Nephron (organoid): ENCODE measurements around the gene EVI2A.
"Not testable (repeated sequence)": the region's sequence is repeated elsewhere in the genome, so short reads cannot be mapped to it uniquely, and the experiment has no call there.

ENCODE experiments used
- H3K27ac Mint-ChIP-seq, 3 experiments: 2 replicates each; pipeline ENCODE4 v1.8.0; 2020; ENCODE audit warnings: mixed read lengths in 3 of 3, mild to moderate bottlenecking in 2 of 3, moderate library complexity in 1 of 3
- H3K27me3 Mint-ChIP-seq: 2 replicates; pipeline ENCODE4 v1.8.0; 2021; ENCODE audit warnings: low read depth, mild to moderate bottlenecking, moderate library complexity, mixed read lengths
- H3K36me3 Mint-ChIP-seq: 2 replicates; pipeline ENCODE4 v1.8.0; 2020; ENCODE audit warnings: low read depth, mixed read lengths
- H3K4me1 Mint-ChIP-seq: 2 replicates; pipeline ENCODE4 v1.8.0; 2020; ENCODE audit warnings: mixed read lengths
- H3K4me3 Mint-ChIP-seq, 3 experiments: 2 replicates each; pipeline ENCODE4 v1.8.0; 2020; ENCODE audit warnings: mild to moderate bottlenecking in 3 of 3, mixed read lengths in 3 of 3, moderate library complexity in 2 of 3
- H3K9me3 Mint-ChIP-seq: 2 replicates; pipeline ENCODE4 v1.8.0; 2020; ENCODE audit warnings: mixed read lengths
- CTCF ChIP-seq, 3 experiments: fragments of 200-600 bp; sonication (generic); IDR thresholded peaks; one replicate each; pipeline ENCODE4 v1.5.0; 2021; ENCODE audit warnings: antibody characterized with exemption in 3 of 3; ENCODE audit not compliant: unreplicated experiment in 3 of 3

EVI2A gene

GRCh38 chr17:31318851-31319661, 2.4 kb downstream of the EVI2A start:
- peaks cover 4% of the 10 kb centered on the region for H3K4me1 Mint-ChIP-seq
- peaks cover 4% of the 10 kb centered on the region for H3K36me3 Mint-ChIP-seq
- H3K4me3 Mint-ChIP-seq = no peak overlapping the region
- H3K27ac Mint-ChIP-seq = no peak overlapping the region
- TF ChIP-seq CTCF (IDR thresholded peaks at IDR 0.05; ENCODE audit: unreplicated experiment in 3 of 3) = no peak
- no peaks in the 10 kb centered on the region for H3K9me3 Mint-ChIP-seq
- no peaks in the 10 kb centered on the region for H3K27me3 Mint-ChIP-seq

GRCh38 chr17:31318298-31318801, 3.1 kb downstream of the EVI2A start:
- Mint-ChIP-seq H3K4me3 (no peak overlapping the region), H3K9me3 (no peaks in the 10 kb centered on the region), H3K36me3 (peaks cover 4% of the 10 kb centered on the region), H3K27me3 (no peaks in the 10 kb centered on the region), H3K27ac (peak overlapping the region in 1 of 3 experiments; percentile 9), H3K4me1 (peaks cover 4% of the 10 kb centered on the region)
- no peak for TF ChIP-seq CTCF (IDR thresholded peaks at IDR 0.05; ENCODE audit: unreplicated experiment in 3 of 3)

DNA sequence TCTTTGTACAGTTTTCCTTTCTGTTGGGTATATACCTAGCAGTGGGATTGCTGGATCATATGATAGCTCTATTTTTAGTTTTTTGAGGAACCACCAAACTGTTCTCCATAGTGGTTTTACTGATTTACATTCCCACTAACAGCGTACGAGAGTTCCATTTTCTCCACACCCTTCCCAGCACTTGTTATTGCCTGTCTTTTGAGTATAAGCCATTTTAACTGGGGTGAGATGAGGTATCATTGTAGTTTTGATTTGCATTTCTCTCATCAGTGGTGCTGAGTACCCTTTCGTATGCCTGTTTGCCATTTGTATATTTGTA, 6.7 kb downstream of the EVI2A start:
- H3K36me3 Mint-ChIP-seq = peaks cover 12% of the 10 kb centered on the region
- no peaks in the 10 kb centered on the region for H3K27me3 Mint-ChIP-seq
- H3K27ac Mint-ChIP-seq = no peak overlapping the region
- peaks cover 4% of the 10 kb centered on the region for H3K4me1 Mint-ChIP-seq
- H3K4me3 Mint-ChIP-seq = no peak overlapping the region
- TF ChIP-seq CTCF (IDR thresholded peaks at IDR 0.05; ENCODE audit: unreplicated experiment in 3 of 3) = no peak
- no peaks in the 10 kb centered on the region for H3K9me3 Mint-ChIP-seq

- no peak within 1 kb of the TSS for H3K27ac Mint-ChIP-seq
- no peak for TF ChIP-seq CTCF (IDR thresholded peaks at IDR 0.05; ENCODE audit: unreplicated experiment in 3 of 3)
- H3K9me3 Mint-ChIP-seq = no peaks in the 10 kb centered on the region
- H3K36me3 Mint-ChIP-seq = peaks cover 12% of the 10 kb centered on the region
- no peak within 1 kb of the TSS for H3K4me3 Mint-ChIP-seq
- no peaks in the 10 kb centered on the region for H3K27me3 Mint-ChIP-seq
- peaks cover 4% of the 10 kb centered on the region for H3K4me1 Mint-ChIP-seq
These were observed 7.2 kb downstream of the EVI2A start, which contains the start of gene EVI2B for GRCh38 chr17:31313982-31314781. TSS of gene EVI2B (minus strand) at chr17:31314054. CDS start at chr17:31305609, 8,445 bp downstream.

DNA sequence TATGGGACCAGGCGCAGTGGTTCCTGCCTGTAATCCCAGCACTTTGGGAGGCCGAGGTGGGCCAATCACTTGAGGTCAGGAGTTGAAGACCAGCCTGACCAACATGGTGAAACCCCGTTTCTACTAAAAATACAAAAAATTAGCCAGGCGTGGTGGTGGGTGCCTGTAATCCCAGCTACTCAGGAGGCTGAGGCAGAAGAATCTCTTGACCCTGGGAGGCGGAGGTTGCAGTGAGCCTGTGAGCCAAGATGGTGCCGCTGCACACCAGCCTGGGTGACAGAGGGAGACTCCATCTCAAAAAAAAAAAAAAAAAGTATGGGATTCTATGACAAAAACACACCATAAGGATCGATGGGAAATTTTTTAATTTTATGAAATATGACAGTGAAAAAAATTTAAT, 9.2 kb downstream of the EVI2A start:
- H3K27ac Mint-ChIP-seq, H3K9me3 Mint-ChIP-seq, H3K4me3 Mint-ChIP-seq, H3K27me3 Mint-ChIP-seq, H3K4me1 Mint-ChIP-seq: not testable (repeated sequence)
- peaks cover 16% of the 10 kb centered on the region for H3K36me3 Mint-ChIP-seq

DNA sequence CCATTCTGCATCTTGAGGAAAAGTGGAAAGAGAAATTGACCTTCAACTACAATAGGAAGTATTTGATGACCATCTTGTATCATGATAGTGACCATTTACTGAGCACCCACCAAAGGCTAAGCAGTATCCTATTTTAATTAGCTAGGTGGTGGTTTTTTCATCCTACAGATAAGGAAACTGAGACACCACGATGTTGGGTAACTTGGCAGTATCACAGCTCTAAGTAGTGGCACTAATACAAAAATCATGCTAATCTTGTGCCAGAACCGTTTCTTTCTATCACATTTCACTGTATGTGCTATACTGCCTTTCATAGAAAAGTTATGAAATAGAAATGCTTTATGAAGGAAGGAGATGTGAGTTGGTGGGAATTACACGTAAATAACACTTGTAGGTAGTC, 9.9 kb downstream of the EVI2A start:
- no peaks in the 10 kb centered on the region for H3K27me3 Mint-ChIP-seq
- no peaks in the 10 kb centered on the region for H3K4me1 Mint-ChIP-seq
- TF ChIP-seq CTCF (IDR thresholded peaks at IDR 0.05; ENCODE audit: unreplicated experiment in 3 of 3) = no peak

More for the DNA sequence above, 9.9 kb downstream of the EVI2A start:
- Mint-ChIP-seq H3K27ac (no peak overlapping the region), H3K9me3 (no peaks in the 10 kb centered on the region), H3K36me3 (peaks cover 16% of the 10 kb centered on the region), H3K4me3 (no peak overlapping the region)
